Spleen (tissue), 7 donors: ENCODE data around the gene ANKS3.
A peak's percentile ranks its signal among the peaks of the same experiment; 100 is the strongest.

Experiments
- CTCF ChIP-seq, 11 experiments: fragments of 200-600 bp in 7 of 11; fragments of 450-650 bp in 4 of 11; sonication (generic) in 4 of 11; IDR thresholded peaks in 8 of 11; conservative IDR thresholded peaks in 3 of 11; 1 replicate in 7 of 11; 2 replicates in 4 of 11; pipeline versions ENCODE4 v1.4.0 to v1.8.0; 2016 to 2021; ENCODE audit warnings: antibody characterized with exemption in 11 of 11, inconsistent platforms in 4 of 11, mild to moderate bottlenecking in 1 of 11
- POLR2A ChIP-seq, 3 donors: fragments of 450-650 bp; IDR thresholded peaks; one replicate each; pipeline ENCODE4 v1.5.1; 2017; ENCODE audit warnings: antibody characterized with exemption in 3 of 3, mild to moderate bottlenecking in 1 of 3
- donor health status: DM: no; HTN: no; CAD: no; lungs with moderate emphysema.
- donor health status: DM: no; HTN: no; CAD: no.
- donor health status: DM: no; HTN: no; CAD: no.

- no peak for TF ChIP-seq CTCF (IDR thresholded peaks at IDR 0.05 in 8 of 11, conservative IDR thresholded peaks at IDR 0.05 in 3 of 11)
- peak in 1 of 3 donors; percentile 26 for TF ChIP-seq POLR2A (IDR thresholded peaks at IDR 0.05)
These were observed 862 bp upstream of the ANKS3 start for GRCh38 chr16:4734730-4735535.
